NCI-H187 treated with DMSO at 0.1 percent for 48 hours (cell line): ENCODE measurements around the gene UCP2.

Experiments used
- DNase-seq: peaks from one replicate; lab custom pipeline; 2025; lab: John Stamatoyannopoulos, UW

The UCP2 gene

DNA sequence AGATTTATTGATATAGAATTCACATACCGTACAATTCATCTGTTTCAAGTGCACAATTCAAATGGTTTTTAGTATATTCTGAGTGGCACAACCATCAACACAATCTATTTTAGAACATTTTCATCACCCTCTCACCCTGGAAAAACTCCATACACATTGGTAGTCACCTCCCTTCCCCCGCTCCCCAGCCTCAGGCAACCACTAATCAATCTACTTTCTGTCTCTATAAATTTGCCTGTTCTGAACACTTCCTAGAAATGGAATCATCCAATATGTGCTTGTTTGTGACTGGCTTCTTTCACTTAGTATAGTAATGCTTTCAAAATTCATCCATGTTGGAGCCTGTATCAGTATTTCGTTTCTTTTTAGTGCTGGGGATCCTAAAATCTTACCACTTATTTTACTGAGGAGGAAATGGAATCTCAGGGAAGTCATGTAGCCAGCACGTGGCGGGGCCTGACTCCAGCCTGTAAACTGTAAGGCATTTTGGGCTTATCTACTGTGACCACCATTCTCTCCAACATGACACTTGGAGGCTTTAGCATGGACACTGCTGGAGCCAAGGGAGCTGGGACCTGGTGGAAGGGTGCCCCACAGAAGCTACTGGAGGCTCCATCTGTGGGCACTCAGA lies 27.1 kb upstream of the UCP2 start:
- DNase-seq, result no peak

DNA sequence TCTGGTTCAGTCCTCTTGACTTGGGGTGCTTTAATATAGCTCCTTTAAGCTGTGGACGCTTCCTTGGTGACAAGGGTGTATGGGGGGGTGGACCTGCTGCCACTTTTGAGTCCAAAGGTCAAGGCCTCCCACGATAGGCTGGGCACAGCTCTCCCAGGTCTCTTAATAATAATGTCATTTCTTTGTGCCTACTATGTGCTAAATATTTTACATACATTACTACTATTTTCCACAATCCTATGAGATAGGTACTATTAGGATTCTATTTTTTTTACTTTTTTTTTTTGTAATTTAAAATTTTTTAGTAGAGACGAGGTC lies 26.5 kb upstream of the UCP2 start:
- DNase-seq, result no peak

DNA sequence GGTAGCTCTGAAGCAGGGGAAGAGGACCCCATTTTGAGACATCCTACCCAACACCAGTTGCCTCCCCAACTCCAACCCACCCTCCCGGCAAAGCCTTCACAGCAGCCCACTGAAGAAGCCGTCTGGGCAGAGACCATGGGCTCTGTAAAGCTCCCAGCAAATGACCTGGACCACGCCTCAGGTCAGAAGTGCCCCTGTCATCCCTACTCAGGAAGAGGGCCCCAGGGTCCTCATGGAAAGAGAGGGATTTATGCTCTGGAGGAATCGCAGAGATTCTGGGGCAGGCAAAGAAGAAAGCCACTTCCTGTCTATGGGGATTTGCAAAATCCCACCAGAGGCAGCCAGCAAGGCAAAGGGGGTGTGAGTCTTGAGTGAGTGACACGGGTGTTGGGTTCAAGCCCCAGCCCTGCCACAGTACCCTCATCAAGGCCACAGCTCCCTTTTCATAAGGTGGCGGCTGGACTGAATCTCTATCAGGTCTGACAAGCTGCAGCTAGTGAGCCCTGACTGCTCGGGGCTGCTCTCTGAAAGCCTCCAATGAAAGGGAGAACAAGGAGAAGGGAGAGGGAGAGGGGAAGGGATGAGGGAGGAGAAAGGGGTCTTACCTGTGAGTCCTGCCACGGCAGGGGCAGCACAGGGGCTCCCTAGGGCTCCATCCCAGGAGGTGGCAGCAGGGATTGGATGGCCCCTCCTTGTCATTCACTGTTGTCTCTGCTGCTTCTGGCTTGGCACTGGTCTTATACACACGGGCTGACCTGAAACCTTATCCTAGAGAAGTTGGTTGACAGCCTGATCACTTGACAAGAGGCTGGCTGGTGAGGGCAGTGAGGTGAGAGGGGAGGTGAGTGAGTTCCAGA lies 26.0 kb upstream of the UCP2 start, which contains the start of gene UCP3:
Gene UCP3, minus strand, starts transcription at position 713 of the 857 bp plus-strand sequence. CDS start 2,043 bp downstream, outside the sequence.
- DNase-seq, result no peak

DNA sequence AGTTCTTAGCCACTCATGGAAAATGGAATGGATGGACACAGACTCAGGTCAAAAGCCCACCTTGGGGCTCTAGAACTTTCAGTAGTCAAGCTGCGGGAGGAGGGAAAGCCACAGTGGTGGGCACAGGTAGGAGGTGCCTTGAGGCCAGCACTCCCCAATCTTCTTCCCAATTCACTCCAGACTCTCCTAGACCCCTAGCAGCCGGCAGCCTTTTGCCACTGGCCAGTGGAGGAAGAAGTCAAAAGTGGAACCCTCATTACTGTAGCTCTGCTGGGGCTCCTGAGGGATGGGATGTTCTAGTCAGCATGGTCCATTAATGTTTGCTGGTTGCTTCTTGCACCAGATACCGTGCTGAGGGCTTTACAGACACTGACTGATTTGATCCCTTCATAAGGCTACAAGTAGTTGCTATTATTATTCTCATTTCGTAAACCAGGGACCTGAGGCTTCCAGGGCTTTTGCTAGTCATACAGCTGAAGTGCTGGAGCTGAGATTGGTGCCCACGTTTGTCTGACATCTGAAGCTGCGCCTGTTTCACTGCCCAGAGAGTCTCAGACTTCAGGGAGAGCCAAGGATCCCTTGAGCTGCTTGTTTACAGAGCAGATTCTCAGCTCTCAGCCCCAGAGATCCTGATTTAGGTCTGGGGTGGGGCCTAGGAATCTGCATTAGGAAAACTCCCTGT lies 25.2 kb upstream of the UCP2 start:
- DNase-seq, result no peak

DNA sequence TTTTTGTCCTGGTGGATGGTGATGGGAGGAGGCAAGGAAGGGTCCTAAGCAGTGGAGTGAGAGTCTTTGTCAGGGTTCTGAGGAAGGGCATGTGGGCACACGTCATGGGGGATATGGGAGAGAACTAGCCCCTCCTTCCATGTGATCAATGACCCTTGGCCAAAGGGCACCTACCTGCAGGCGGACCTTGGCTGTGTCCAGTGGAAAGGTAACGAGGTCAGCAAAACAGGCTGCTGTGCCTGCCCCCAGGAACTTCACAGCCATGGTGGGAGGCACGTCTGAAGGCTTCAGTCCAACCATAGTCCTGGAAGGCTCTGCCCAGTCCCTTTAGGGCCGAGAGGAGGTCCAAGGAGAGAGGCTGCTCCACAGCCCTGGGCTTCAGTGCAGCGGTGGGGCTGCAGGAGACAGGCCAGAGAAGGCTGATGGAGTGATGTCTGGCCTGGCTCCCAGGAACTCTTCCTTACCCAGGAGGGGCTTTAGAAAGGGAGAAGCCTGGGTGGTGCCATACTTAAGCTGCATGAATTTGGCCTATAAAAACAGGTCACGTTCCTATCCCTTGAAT lies 24.2 kb upstream of the UCP2 start:
- no peak for DNase-seq

DNA sequence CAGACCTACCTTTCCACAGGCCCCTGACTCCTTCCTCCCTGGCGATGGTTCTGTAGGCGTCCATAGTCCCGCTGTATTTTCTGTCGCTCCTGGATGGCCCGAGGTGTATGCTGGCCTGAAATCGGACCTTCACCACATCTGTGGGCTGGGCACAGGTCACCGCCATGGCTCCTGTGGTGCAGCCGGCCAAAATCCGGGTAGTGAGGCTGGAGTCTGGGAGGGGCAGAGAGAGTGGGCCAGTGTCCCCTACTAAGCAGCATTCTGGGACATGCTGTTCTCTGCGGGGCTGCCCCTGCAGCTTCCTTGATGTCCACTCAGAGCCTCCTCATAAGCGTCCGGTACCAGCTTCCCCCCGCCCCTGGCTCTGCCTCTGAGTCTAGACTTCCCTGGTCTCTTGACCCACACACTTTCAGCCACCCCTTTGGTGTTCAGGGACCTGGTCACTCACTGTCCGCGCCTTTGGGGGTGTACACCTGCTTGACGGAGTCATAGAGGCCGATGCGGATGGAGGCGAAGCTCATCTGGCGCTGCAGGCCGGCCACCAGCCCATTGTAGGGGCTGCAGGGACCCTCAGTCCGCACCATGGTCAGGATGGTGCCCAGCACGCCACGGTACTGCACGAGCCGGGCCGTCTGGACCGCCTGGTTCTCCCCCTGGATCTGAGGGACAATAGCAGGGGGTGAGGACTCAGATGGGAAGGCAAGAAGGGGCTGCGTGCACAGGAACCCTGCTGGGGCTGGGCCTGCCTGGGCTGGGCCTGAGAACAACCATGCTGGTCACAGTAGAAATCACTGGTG lies 23.3 kb upstream of the UCP2 start:
- no peak for DNase-seq

DNA sequence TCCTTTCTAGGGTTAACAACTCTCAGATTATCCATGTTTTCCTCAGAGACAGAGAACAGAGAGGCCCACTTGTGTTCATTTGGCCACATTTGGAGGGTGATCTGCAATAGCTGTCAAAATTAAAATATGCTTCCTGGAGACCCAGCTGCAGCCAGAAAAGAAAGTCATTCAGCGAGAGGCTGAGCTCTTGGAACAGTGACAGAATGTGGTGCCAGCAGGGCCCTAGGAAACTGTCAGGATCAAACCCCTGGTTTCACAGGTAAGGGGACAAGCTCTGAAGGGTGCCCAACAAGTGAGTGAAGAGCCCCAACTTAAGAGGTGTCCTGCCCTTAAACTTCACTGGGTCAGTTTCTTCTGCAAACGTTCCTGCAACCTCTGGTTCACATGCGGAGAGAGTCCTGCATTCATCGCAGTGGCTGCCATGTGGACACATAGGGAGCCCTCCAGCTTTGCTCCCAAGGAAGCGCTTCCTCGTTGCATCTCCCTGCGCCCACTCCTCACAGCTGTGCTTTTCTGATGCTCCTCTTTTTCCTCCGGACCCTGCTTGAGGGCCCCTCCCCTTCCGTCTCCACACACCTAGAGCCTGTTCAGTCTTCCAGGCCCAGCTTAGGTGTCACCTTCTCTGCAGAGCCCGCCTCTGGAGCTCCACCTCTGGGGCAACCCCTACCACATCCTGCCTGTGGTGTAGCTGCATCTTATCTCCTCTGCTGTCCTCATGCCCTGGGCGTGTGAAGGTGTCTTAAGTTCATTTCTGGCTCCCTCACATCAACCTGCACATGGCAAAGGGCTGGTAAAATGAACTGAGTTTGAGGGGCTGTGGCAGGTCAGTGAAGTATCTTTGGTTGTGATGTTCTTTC lies 22.3 kb upstream of the UCP2 start:
- no peak for DNase-seq

DNA sequence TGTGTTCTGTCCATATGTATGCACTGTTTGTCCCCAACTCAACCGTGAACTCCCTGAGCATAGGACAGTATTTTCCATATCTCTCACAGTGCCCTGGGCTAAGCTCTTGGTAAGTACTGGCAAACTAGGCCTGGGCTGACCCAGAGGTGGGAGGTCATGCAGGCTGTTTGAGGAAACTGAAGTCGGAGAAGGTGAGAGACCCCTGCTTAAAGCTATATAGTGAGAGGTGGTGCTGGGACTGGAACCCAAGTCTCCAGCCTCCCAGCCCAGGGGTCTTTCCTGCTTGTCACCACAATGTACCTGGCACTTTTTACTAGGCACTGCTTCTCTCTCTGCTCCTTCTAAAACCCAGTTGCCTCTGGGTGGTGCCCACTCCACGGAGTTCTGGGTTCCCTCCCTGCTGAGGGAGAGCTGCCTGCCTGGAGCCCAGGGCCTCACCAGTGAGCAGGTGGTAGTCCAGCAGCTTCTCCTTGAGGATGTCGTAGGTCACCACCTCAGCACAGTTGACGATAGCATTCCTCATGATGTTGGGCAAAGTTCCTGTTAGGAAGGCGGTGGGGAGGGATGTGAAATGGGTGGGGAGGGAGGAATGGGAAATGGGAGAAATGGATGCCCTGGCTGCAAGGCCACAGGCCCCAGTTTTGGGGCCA lies 21.5 kb upstream of the UCP2 start:
- no peak for DNase-seq

DNA sequence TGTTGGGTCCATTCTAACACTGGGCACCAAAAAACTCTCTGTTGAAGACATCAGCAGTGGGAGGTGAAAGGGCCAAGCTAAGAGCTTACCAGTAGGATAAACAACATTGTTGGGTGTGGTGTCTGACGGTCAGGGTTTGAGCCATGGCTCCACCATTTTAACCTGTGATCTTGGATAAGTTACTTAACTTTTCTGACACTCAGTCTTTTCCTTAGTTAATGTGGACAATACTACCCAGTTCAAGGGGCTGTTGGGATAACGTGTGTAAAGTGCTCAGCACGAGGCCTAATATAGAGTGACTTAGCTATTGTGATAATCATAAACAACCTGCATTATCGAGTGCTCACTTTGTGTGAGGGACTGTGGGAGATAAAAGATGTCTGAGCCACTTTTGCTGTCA lies 20.2 kb upstream of the UCP2 start:
- no peak for DNase-seq

DNA sequence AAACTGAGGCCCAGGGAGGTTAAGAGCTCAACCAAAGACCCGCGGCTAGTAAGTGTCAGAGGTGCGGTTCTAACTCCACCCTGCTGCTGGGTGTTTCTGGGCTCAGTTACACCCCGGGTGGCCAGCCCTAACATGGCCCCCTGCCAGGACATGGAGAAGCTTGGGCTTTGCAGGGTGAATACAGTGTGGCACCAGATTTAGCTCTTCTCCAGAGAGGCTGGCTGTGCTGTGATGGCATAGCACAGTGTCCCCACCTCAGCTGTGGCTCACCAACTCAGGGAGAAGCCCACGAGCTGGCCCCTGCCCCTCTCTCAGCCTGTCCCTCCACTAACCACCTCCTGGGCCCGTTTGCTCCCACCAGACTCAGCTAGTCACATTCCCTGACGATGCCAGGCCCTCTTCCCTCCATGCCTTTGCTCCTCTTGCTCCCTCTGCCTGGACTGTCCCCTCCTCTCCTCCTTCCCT lies 19.2 kb upstream of the UCP2 start:
- no peak for DNase-seq

DNA sequence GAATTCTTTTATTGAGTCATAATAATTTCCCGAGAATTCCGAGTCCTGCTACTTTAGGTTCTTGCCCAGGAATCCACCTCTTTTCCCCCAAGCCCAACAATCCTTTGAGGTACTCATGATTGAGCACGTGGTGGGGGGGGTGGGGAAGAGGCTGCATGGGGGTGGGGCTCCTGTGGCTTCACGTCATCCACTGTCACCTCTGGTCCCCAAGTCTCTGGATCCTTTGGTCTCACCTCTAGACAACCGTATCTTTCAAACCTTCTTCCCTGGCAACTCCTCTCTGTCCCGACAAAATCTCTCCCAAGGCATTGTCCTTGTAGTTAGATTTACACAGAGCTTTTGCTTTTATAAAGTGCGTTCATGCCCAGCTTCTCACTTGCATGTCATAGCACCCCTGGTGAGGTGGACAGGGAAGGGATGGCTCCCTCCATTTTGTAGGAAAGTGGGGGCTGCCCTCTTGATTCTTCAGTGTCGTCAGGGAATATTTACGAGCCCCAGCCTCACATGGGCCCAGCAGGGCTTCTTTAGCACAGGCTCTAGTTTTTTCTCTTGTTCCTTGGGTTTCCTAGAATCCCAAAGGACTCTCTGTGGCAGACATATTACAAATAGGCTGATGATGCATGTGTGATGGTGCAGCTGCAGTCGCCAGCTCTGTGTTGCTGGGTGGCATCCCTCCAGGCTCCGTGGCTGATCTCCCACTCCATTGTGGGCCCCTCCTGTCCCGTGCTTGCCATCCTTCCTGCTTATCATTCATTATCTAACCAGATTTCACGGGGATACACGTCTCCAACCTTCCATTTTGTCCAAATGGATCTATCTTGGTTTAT lies 17.9 kb upstream of the UCP2 start:
- DNase-seq, result no peak

DNA sequence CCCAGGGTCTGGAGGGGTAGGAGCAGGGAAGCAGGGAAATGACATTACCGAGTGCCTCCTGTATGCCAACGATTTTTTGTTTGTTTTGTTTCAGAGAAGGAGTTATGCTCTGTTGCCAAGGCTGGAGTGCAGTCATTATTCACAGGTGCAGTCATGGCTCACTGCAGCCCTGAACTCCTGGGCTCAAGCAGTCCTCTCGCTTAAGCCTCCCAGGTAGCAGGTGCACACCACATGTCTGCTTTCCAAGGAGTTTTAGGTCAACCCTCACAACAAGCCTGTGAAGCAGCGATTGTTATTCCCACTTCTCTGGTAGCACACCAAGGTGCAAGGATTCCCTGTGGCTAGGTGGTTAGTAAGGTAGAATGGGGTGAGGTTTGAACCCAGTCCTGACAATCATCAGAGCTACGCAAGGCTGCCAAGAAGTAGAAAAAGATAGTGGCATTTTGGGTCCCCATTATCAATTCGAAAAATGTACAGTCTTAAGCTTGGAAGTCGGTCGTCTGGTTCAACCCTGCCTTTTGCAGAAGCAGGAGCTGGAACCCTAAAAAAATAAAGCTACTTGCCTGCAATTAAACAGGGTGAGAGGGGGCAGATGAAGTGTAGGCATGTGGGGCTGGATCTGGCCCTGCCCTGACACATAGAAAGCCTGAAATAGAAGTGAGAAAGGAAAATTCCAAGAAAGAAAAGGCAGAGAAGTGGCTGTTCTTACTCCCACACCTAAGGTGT lies 17.1 kb upstream of the UCP2 start:
- DNase-seq, result peak; percentile 77

DNA sequence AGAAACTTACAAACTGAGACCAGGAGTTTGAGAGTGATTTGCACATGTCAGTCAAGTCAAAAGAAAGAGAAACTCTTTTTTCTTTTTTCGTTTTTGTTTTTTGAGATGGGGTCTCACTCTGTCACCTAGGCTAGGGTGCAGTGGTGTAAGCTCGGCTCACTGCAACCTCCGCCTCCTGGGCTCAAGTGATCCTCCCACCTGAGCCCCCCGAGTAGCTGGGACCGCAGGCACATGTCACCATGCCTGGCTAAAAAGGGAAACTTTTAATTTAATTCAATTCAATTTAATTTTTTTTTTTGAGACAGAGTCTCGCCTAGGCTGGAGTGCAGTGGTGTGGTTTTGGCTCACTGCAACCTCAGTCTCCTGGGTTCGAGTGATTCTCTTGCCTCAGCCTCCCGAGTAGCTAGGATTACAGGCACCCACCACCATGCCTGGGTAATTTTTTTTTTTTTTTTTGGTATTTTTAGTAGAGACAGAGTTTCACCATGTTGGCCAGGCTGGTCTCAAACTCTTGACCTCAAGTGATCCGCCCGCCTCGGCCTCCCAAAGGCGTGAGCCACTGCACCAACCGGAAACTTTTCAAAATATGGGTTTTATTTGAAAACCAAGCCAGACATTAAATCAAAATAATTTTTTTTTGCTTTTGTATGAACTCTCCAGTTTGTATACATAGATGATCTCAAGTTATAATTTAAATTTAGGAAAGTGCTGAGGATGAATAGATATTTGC lies 16.4 kb upstream of the UCP2 start:
- no peak for DNase-seq

DNA sequence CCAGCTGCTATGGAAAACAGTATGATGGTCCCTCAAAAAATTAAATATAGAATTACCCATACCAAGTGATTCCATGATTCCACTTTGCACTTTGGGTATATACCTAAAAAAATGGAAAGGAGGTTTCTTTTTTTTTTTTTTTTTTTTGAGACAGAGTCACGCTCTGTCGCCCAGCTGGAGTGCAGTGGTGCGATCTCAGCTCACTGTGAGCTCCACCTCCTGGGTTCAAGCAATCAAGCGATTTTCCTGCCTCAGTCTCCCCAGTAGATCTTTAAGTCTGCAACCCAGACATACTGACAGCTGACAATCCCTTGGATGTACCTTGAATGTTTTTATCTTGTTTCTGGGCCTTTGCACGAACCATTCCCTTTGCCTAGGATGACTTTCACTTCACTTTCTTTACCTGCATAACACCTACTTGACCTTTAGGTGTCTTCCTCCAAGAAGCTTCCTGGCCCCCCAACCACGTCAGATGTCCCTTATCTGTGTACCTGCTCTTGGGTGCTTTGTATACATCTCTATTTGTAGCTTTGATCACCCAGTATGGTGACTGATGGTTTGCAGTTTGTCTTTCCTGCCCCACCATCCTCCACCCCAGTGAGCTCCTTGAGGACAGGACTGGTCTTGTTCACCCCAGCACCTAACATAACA lies 14.6 kb upstream of the UCP2 start:
- DNase-seq, result no peak

DNA sequence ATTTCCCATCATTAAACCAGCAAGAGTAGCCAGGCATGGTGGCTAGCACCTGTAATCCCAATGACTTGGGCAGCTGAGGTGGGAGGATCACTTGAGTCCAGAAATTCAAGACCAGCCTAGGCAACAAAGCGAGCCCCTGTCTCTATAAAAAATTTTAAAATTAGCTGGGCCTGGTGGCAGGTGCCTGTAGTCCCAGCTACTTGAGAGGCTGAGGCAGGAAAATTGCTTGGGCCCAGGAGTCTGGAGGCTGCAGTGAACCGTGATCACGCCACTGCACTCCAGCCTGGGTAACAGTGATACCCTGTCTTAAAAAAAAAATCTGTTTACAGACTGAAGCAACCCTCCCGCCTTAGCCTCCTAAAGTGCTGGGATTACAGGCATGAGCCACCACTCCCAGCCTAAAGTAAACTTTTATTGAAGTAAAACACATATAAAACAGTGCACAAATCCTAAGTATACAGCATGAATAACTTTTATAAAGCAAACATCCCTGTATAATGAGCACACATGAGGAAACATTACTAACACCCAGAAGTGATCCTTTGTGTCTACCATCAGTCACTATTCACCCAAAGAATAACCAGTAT lies 13.6 kb upstream of the UCP2 start:
- DNase-seq, result no peak

DNA sequence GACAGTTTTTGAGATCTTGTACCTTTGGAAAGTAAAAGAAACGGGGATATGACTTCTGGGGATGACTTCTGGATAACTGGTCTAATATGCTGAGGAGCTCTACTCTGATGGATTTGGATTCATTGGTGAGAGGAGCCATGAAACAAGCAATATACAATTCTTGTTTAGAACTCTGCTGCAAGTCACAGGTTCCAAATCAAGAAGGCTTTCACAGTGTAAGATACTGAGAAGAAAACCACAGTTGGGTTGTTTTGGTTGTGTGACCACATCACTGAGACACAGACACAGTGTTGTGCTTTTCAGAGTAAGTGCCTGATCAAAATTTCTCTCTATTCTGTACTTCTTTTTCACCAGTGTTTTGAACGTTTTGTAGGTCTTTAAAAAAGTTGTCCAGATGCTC lies 13.1 kb upstream of the UCP2 start:
- no peak for DNase-seq

DNA sequence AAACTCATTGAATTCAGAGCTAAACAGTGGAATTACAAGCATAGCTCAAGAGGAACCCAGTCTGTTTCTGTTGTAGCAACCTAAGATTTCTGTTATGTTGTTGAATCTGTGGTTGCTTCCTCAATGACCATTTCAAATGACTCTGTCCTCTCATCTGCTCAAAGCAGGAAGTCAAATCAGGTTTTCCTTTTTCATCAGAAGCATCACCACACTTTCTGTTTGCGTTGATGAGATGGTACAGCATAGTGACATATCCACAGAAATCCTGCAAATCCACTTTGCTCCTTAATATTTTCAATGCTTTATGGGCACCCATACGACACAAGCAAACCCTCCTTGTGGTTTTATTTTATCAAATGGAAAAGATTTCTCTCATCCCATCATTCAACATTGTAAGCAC lies 12.6 kb upstream of the UCP2 start:
- no peak for DNase-seq
